22Rv1 (cell line): ENCODE data around the gene SGK1.

ENCODE experiments used
- ZFX ChIP-seq: fragments of 450-650 bp; IDR thresholded peaks from 2 replicates; pipeline ENCODE4 v1.6.1; 2017; ENCODE audit warnings: antibody characterized with exemption, borderline replicate concordance
- TF ChIP-seq, protein P1 (sequence below): fragments of 450-650 bp; IDR thresholded peaks from 2 replicates; pipeline ENCODE4 v1.5.1; 2017; ENCODE audit warnings: mild to moderate bottlenecking

DNA sequence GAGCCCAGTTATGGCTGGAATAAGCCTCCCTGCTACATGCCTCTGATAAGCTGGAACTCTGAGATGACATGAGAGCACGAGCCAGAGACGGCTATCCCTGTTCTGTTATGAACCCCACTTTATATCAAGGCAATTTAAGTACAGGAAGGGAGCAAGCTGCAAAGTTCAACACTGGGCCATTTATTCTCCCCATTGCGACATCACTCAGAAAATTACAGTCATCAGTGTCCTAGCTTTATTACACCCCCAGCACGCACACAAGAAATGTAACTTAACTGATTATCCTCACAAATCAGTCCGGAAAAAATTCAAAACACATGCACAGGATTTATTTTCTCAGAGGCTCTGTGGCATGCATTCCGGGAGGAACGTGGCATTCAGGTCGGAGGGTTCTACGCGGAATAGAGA lies 140.2 kb downstream of the SGK1 start:
- TF ChIP-seq, protein P1, sequence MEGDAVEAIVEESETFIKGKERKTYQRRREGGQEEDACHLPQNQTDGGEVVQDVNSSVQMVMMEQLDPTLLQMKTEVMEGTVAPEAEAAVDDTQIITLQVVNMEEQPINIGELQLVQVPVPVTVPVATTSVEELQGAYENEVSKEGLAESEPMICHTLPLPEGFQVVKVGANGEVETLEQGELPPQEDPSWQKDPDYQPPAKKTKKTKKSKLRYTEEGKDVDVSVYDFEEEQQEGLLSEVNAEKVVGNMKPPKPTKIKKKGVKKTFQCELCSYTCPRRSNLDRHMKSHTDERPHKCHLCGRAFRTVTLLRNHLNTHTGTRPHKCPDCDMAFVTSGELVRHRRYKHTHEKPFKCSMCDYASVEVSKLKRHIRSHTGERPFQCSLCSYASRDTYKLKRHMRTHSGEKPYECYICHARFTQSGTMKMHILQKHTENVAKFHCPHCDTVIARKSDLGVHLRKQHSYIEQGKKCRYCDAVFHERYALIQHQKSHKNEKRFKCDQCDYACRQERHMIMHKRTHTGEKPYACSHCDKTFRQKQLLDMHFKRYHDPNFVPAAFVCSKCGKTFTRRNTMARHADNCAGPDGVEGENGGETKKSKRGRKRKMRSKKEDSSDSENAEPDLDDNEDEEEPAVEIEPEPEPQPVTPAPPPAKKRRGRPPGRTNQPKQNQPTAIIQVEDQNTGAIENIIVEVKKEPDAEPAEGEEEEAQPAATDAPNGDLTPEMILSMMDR = no peak
- no peak for TF ChIP-seq ZFX
